K562 (cell line): ENCODE measurements around the gene AQP9. TPM values are rescaled to one million over a fixed set of nuclear protein-coding genes. Genes with fewer than 3 reads are reported as not detected.
A peak's percentile ranks its signal among the peaks of the same experiment; 100 is the strongest.

Experiments
- ATAC-seq: fragments of 200-7000 bp; cut with Tn5 transposase; 3 replicates; pipeline ENCODE4 v1.9.1; 2020; ENCODE audit warnings: moderate library complexity
- BruUV-seq: library from RNA; stranded (reverse); fragments of 400-500 nt; replicated peaks from 2 replicates; lab custom pipeline; 2021; lab: Mats Ljungman, UMichigan
- CTCF ChIA-PET: fragments of 300-600 bp; formaldehyde crosslinking; extraction: SDS; loops from one replicate; lab custom pipeline; 2021; ENCODE audit warnings: low intra/inter-chr PET ratio; lab: Yijun Ruan, JAX
- POLR2A ChIA-PET: fragments of 300-600, 350-650 bp; sonication (Branson Sonifier 250); formaldehyde crosslinking; extraction: SDS; loops from one replicate; lab custom pipeline; 2021; ENCODE audit warnings: antibody characterized with exemption, inconsistent platforms; lab: Yijun Ruan, JAX
- DNase-seq, 4 experiments: peaks; one replicate each; pipeline versions ENCODE4 v3.0.0 to v3.0.0-alpha.2; 2011 to 2018; ENCODE audit warnings: low spot score in 3 of 4, mixed read lengths in 3 of 4; ENCODE audit errors: extremely low read depth in 1 of 4
- FAIRE-seq: peaks from 2 replicates; lab custom pipeline; 2011; peaks lifted over from hg19 to GRCh38; lab: Jason Lieb, UNC
- H2AFZ ChIP-seq: 2 replicates; pipeline ENCODE4 v1.6.0; 2011; ENCODE audit warnings: low read depth, low read length, control low read depth, inconsistent platforms
- H3K27ac ChIP-seq: fragments of 200-600 bp; 3 replicates; pipeline ENCODE4 v1.8.0; 2011; ENCODE audit warnings: low read depth, mild to moderate bottlenecking, control low read depth, inconsistent platforms, low read length, moderate library complexity, mixed read lengths; ENCODE audit errors: extremely low read depth
- H3K27me3 ChIP-seq, 2 experiments: fragments of 300-600 bp in 1 of 2; 2 replicates in 1 of 2; 3 replicates in 1 of 2; pipeline versions ENCODE4 v1.6.0 to v1.8.0; 2011; ENCODE audit warnings: inconsistent platforms in 2 of 2, low read length in 2 of 2, mild to moderate bottlenecking in 1 of 2, mixed read lengths in 1 of 2, moderate library complexity in 1 of 2; ENCODE audit not compliant: control insufficient read depth in 2 of 2, insufficient read depth in 2 of 2
- H3K36me3 ChIP-seq: fragments of 300-600 bp; 3 replicates; pipeline ENCODE4 v1.8.0; 2011; ENCODE audit warnings: mild to moderate bottlenecking, low read length, inconsistent platforms; ENCODE audit not compliant: control insufficient read depth, insufficient read depth
- H3K4me1 ChIP-seq, 2 experiments: fragments of 200-600 bp in 1 of 2; replicated peaks in 1 of 2; 2 replicates in 1 of 2; 3 replicates in 1 of 2; pipeline versions ENCODE4 v1.5.1 to v1.8.0; 2011; ENCODE audit warnings: inconsistent platforms in 2 of 2, low read length in 2 of 2, mild to moderate bottlenecking in 1 of 2, mixed read lengths in 1 of 2, moderate library complexity in 1 of 2; ENCODE audit not compliant: control insufficient read depth in 2 of 2, insufficient read depth in 2 of 2
- H3K4me2 ChIP-seq: 2 replicates; pipeline ENCODE4 v1.6.1; 2011; ENCODE audit warnings: low read length, control low read depth, inconsistent platforms, mixed read lengths; ENCODE audit not compliant: insufficient read depth
- H3K4me3 ChIP-seq: fragments of 200-600 bp; sonication (generic), shearing (Covaris generic); 2 replicates; pipeline ENCODE4 v1.5.1; 2016; ENCODE audit warnings: control low read depth, inconsistent platforms
- H3K79me2 ChIP-seq: fragments of 200-600 bp; 3 replicates; pipeline ENCODE4 v1.8.0; 2011; ENCODE audit warnings: low read length, inconsistent platforms; ENCODE audit not compliant: control insufficient read depth, insufficient read depth
- H3K9ac ChIP-seq, 2 experiments: 2 replicates each; pipeline versions ENCODE4 v1.6.0 to v1.6.1; 2011; ENCODE audit warnings: low read depth in 2 of 2, low read length in 2 of 2, control low read depth in 1 of 2, inconsistent platforms in 1 of 2, mild to moderate bottlenecking in 1 of 2, mixed read lengths in 1 of 2; ENCODE audit not compliant: insufficient read depth in 1 of 2
- H3K9me1 ChIP-seq: one replicate; pipeline ENCODE4 v1.6.0; 2011; ENCODE audit warnings: inconsistent platforms, mild to moderate bottlenecking, low read length, moderate library complexity; ENCODE audit not compliant: control insufficient read depth, insufficient read depth
- H3K9me3 ChIP-seq: replicated peaks from 2 replicates; pipeline ENCODE4 v1.5.1; 2011; ENCODE audit warnings: low read depth, low read length, inconsistent platforms; ENCODE audit not compliant: control insufficient read depth, insufficient read depth
- H4K20me1 ChIP-seq: replicated peaks from 2 replicates; pipeline ENCODE4 v1.6.1; 2011; ENCODE audit warnings: low read length, inconsistent platforms, mixed read lengths; ENCODE audit not compliant: control insufficient read depth, insufficient read depth
- ARID1B ChIP-seq: fragments of 450-650 bp; IDR thresholded peaks from 2 replicates; pipeline ENCODE4 v1.6.1; 2016; ENCODE audit warnings: antibody characterized with exemption, mild to moderate bottlenecking, inconsistent platforms
- BDP1 ChIP-seq: IDR thresholded peaks from 3 replicates; pipeline ENCODE4 v1.6.1; 2011; ENCODE audit not compliant: insufficient read length, insufficient read depth
- BMI1 ChIP-seq: fragments of 150-350 bp; IDR thresholded peaks from 2 replicates; pipeline ENCODE4 v1.6.1; 2014; ENCODE audit warnings: low read length
- CBX8 ChIP-seq: fragments of 200-600 bp; sonication (generic); IDR thresholded peaks from 2 replicates; pipeline ENCODE4 v1.6.1; 2012; ENCODE audit warnings: borderline replicate concordance, mixed run types, low read depth, mild to moderate bottlenecking, moderate library complexity, mixed read lengths, low read length, control low read depth, inconsistent platforms; ENCODE audit not compliant: poor library complexity, severe bottlenecking; ENCODE audit errors: extremely low read depth
- CXXC5 ChIP-seq: fragments of 250-450 bp; sonication (Bioruptor Pico); IDR thresholded peaks from 2 replicates; pipeline ENCODE4 v1.8.0; 2022; ENCODE audit warnings: inconsistent platforms, mild to moderate bottlenecking, moderate library complexity
- DPF2 ChIP-seq: fragments of 450-650 bp; IDR thresholded peaks from 2 replicates; pipeline ENCODE4 v1.6.1; 2016
- E2F8 ChIP-seq: fragments of 450-650 bp; IDR thresholded peaks from 2 replicates; pipeline ENCODE4 v1.7.1; 2018; ENCODE audit warnings: mild to moderate bottlenecking, low read depth; ENCODE audit not compliant: partially characterized antibody
- EP300 ChIP-seq: IDR thresholded peaks from 2 replicates; pipeline ENCODE4 v1.6.1; 2012; ENCODE audit warnings: low read length, improper control_type of control experiment
- NR1H2 ChIP-seq: sonication (generic); formaldehyde crosslinking; IDR thresholded peaks from 2 replicates; pipeline ENCODE4 v1.4.0; 2020; ENCODE audit warnings: mild to moderate bottlenecking, missing genetic modification reagents
- RCOR1 ChIP-seq, 2 experiments: IDR thresholded peaks; 2 replicates each; pipeline ENCODE4 v1.6.1; 2012; ENCODE audit warnings: low read depth in 2 of 2, low read length in 2 of 2, borderline replicate concordance in 1 of 2, improper control_type of control experiment in 1 of 2
- RNF219 ChIP-seq: fragments of 250-450 bp; sonication (Bioruptor Pico); IDR thresholded peaks from 2 replicates; pipeline ENCODE4 v1.5.0; 2022; ENCODE audit warnings: mild to moderate bottlenecking
- SMARCE1 ChIP-seq: fragments of 450-650 bp; IDR thresholded peaks from 2 replicates; pipeline ENCODE4 v1.7.1; 2016; ENCODE audit warnings: mild to moderate bottlenecking
- TBL1XR1 ChIP-seq, 2 experiments: IDR thresholded peaks; 2 replicates each; pipeline ENCODE4 v1.6.1; 2012; ENCODE audit warnings: improper control_type of control experiment in 2 of 2, low read length in 2 of 2, mild to moderate bottlenecking in 1 of 2
- ZNF239 ChIP-seq: fragments of 250-450 bp; sonication (Bioruptor Pico); IDR thresholded peaks from 2 replicates; pipeline ENCODE4 v1.4.0; 2020; ENCODE audit warnings: mild to moderate bottlenecking
- WGBS: fragments of 100-300 bp; shearing (Covaris generic); methylation state at CpG from one replicate; pipeline ENCODE4 v1.1.6; 2016; ENCODE audit warnings: low coverage, mixed read lengths; ENCODE audit not compliant: insufficient coverage; ENCODE audit errors: missing lambda C conversion rate; 5-methylcytosine and 5-hydroxymethylcytosine counted together
- in situ Hi-C: fragments of 300-500 bp; cut with MboI; formaldehyde crosslinking; loops from 4 replicates; pipeline ENCODE4 v1.15.0; 2018; ENCODE audit warnings: inconsistent platforms, mixed read lengths
- intact Hi-C: fragments of 100-400 bp; cut with micrococcal nuclease; formaldehyde crosslinking; loops from 2 replicates; pipeline ENCODE4 v1.14.2; 2022
- polyA plus RNA-seq, 8 experiments: library from polyadenylated mRNA; depleted of rRNA in 4 of 8; stranded (reverse) in 5 of 8; unstranded in 3 of 8; fragments of >200 nt; fragmentation: Nextera tagmentation in 2 of 8; fragmentation: Illumina TruSeq in 1 of 8; extraction: Ambion mirVana in 2 of 8; extraction: Trizol in 1 of 8; gene quantifications; 2 replicates each; pipeline versions ENCODE4 v1.2.1 to v1.2.3, GENCODE V29; 2011 to 2014; ENCODE audit warnings: inconsistent platforms in 1 of 8, missing spikeins in 1 of 8
- total RNA-seq, 7 experiments: library from RNA; depleted of rRNA in 6 of 7; stranded (reverse); fragments of >200 nt in 6 of 7; fragmentation: Illumina TruSeq in 2 of 7; extraction: Trizol in 2 of 7; gene quantifications; 2 replicates each; pipeline versions ENCODE4 v1.2.1 to v1.2.3, GENCODE V29; 2011 to 2021; ENCODE audit warnings: low replicate concordance in 1 of 7

AQP9 gene
- total and polyA plus RNA-seq, 9 of the 15 experiments (the other 6 are each of a cell fraction or from before 2014, with no cell fraction given): 0.04 to 0.33 (median 0.07) TPM; not detected in 4

GRCh38 chr15:58134886-58135285 is 3.3 kb upstream of the AQP9 start:
- in situ Hi-C loops: no loop called here
- TF ChIP-seq DPF2 (peak; percentile 45; the same call in 1 of the 2 replicates), CXXC5 (peak; percentile 57), ZNF239 (CRISPR knock-in tag) (no peak), SMARCE1 (peak; percentile 49; the same call in 1 of the 2 replicates), TBL1XR1 (IDR thresholded peaks at IDR 0.05; ENCODE audit: low read length in 2 of 2) (no peak), BMI1 (no peak), EP300 (peak; percentile 33; the same call in 1 of the 2 replicates), BDP1 (no peak), RCOR1 (IDR thresholded peaks at IDR 0.05; ENCODE audit: borderline replicate concordance in 1 of 2, low read depth in 2 of 2, low read length in 2 of 2) (0 out of 4 replicates have a peak, but pooled peaks of 1 of the 2 experiments have one; percentile 7), RNF219 (no peak), ARID1B (peak; percentile 32; the same call in 1 of the 2 replicates), CBX8 (no peak), NR1H2 (CRISPR knock-in tag) (no peak), E2F8 (no peak)
- Histone ChIP-seq H3K36me3 (no peaks in the 10 kb centered on the region), H3K27ac (no peak overlapping the region), H3K79me2 (no peaks in the 10 kb centered on the region), H3K4me2 (no peak overlapping the region), H3K27me3 (no peaks in the 10 kb centered on the region), H3K4me3 (no peak overlapping the region), H3K9me1 (no peaks in the 10 kb centered on the region), H3K9me3 (no peaks in the 10 kb centered on the region), H3K9ac (no peak overlapping the region), H2AFZ (0 out of 2 replicates have a peak overlapping the region, but pooled peaks have one; percentile 2), H4K20me1 (no peaks in the 10 kb centered on the region), H3K4me1 (peaks cover 0 to 16% of the 10 kb centered on the region in 2 experiments; a peak in 2 of 5 replicates)
- no peak for FAIRE-seq
- ATAC-seq: peak; percentile 54
- no TSS peak for BruUV-seq
- ChIA-PET POLR2A (interaction anchor here (0.8 to 1.1 kb wide), 2 partner anchors 11 to 17 kb away, joined by 3 to 4 read pairs; no protein-coding TSS in a partner anchor), CTCF (no interaction called here)
- no peak for DNase-seq
- intact Hi-C loops: no loop called here
- 36% methylated on average over 4 of the region's 4 CpGs for WGBS
